ENCODE results near the gene PARP3.
A peak's percentile ranks its signal among the peaks of the same experiment; 100 is the strongest.
"Not testable (repeated sequence)": the region's sequence is repeated elsewhere in the genome, so short reads cannot be mapped to it uniquely, and the experiment has no call there.

PARP3 gene

DNA sequence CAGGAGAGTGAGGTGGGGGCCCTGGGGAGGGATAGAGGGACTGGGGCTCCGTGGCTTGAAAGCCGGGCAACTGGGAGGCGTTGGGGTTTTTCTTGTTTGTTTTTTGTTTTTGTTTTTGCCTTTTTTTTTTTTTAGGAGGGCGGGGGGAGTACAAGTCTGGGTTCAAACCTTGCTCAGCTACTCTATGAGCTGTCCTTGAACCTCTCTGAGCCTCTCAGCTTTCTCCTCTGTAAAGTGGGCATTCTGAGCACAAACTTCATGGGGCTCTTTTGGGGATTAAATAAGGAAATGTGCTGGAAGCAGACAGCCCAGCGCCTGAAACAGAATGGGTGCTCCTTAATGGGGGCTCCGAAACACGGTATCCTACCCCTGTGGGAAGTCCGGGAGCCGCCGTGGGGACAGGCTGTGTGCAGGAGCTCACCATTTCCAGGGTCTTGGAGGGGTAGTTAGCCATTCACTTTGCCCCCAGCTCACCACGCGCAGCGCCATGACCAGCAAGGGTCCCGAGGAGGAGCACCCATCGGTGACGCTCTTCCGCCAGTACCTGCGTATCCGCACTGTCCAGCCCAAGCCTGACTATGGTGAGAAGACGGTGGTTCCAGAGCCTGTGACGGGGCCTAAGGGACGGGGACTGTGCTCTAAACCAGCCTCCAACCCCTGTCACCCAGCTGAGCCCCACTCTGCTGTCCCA, 41.6 kb downstream of the PARP3 start:
- DNase-seq: no peak

DNA sequence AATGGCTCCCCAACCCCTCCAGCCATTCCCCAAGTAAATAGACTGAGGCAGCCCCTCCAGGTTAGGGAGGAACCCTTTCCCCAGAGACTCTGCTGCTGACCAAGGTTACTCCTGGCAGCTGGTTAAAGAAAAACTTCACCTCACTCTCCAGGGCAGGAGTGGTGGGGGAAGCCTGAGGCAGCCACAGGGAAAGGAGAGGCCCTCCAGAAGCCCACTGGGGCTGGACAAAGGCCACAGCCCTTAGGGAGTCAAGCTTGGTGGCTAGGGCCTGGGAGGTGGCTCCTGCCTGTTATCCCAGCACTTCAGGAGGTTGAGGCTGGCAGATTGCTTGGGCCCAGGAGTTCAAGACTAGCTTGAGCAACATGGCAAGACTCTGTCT, 42.1 kb downstream of the PARP3 start:
- DNase-seq: no peak

DNA sequence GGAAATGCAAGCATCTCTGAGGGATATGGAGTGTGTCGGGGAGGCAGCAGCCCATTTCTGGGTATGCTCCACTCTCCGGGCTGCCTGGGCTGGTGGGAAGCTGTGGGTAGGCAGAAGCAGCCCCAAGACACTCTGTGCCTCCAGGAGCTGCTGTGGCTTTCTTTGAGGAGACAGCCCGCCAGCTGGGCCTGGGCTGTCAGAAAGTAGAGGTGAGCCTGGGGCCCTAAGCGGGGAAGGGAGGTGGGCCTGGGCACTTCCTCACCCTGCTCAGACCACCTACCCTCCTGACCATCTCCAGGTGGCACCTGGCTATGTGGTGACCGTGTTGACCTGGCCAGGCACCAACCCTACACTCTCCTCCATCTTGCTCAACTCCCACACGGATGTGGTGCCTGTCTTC, 42.9 kb downstream of the PARP3 start:
- DNase-seq: no peak

DNA sequence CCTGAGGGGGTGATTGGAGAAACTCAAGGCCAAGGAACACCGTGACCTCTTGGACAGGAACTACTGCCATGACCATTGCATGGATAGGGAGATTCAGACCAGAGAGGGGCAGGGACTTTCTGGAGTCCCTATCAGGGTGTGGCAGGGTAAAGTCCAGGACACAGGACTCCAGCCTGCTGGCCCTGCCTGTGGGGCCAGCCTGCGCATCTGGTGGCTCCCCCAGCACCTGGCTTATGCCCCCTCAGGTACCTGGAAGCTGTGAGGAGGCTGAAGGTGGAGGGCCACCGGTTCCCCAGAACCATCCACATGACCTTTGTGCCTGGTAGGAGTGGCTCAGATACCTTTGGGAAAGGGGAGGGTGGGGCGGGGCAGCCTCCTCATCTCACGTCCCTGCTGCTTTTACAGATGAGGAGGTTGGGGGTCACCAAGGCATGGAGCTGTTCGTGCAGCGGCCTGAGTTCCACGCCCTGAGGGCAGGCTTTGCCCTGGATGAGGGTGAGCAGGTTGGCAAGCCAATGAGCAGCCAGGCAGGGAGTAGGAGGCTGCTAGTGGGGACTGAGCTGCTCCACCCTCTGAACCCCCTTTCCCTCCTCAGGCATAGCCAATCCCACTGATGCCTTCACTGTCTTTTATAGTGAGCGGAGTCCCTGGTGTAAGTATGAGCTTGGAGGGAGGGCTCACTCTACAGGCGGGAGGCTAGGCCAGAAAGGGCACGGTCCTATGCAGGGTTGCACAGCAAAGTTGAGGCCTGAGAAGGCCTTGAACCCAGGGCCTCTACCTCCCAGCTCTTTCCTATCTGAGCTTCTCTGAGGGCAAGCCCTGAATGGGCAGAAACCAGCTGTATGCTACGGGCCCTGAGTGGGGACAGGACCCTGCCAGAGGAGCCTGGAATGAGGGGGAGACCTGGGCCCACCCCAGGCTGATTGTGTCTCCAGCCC, 44.1 kb downstream of the PARP3 start:
- DNase-seq: no peak

DNA sequence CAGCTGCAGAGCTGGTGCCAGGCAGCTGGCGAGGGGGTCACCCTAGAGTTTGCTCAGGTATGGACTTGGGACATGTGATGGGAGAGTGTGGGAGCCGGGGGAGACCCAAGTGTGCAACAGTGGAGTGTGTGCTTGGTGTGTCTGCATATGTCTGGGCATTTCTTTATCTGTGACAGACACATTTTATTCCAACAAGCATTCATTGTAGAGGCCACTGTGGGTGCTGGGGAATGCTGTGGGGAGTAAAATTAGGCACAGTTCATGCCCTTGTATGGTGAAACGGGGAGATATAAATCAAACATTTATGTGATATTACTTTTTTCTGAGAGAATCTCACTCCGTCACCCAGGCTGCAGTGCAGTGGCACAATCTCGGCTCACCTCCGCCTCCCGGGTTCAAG, 45.4 kb downstream of the PARP3 start:
- no peak for DNase-seq

DNA sequence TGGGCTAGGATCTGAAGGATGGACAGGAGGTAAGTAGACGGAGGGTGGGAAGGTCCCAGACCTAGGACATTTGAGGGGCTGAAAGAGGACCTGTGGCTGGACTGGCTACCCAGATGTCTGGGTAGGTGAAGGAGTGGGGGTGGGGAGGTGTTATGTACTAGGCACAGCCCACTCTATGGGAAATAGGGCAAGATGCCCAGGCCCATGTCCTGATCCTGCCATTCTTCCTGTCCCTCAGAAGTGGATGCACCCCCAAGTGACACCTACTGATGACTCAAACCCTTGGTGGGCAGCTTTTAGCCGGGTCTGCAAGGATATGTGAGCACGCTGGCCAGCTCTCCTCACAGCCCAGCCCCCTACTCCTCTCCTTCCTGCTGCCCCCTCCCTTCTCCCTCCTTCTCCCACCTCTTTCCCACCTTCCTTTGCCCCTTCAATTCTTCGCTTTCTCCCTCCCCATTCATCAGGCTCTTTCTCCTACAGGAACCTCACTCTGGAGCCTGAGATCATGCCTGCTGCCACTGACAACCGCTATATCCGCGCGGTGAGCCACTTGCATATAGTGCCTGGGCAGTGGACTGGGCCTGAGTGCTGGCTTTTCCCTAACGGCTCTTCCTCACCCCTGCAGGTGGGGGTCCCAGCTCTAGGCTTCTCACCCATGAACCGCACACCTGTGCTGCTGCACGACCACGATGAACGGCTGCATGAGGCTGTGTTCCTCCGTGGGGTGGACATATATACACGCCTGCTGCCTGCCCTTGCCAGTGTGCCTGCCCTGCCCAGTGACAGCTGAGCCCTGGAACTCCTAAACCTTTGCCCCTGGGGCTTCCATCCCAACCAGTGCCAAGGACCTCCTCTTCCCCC, 46.4 kb downstream of the PARP3 start:
- DNase-seq: no peak

DNA sequence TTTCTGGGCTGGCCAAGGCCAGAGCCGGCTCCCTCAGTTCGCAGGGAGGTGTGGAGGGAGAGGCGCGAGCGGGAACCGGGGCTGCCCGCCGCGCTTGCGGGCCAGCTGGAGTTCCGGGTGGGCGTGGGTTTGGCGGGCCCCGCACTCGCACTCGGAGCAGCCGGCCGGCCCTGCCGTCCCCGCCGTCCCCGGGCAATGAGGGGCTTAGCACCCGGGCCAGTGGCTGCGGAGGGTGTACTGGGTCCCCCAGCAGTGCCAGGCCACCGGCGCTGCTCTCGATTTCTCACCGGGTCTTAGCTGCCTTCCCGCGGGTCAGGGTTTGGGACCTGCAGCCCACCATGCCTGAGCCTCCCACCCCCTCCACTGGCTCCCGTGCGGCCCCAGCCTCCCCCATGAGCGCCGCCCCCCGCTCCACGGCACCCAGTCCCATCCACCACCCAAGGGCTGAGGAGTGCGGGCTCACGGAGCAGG, 48.4 kb downstream of the PARP3 start:
- DNase-seq: not testable (repeated sequence)

DNA sequence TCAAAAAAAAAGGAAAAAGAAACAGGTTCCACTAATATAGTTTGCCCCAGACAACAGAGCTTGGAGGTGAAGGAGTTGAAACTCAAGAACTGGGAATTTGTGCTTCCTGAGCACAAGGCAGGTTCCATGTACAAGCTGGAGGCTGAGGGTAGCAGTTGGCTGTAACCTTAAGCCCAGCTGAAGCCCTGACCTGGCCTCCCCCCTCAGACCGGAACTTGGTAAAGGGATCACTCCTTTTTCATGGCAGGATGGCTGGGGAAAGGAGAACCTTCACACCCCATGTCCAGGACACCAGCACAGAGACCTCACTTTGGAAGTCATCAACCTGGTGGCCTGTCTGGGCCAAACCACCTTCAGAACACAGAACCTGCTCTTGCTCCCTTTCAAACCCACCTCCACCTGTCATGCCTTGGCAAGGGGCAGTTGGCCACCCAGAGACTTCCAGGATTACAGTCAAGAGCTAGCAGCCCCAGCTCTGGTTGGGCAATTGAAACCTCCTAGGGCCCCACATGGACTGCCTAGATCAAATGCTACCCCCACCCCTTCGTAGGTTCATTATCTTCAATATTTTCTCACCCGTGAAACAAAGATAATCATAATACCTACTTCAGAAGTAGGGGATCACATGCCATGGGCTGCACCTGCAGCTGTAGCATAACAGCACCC, 50.0 kb downstream of the PARP3 start:
- DNase-seq: no peak

DNA sequence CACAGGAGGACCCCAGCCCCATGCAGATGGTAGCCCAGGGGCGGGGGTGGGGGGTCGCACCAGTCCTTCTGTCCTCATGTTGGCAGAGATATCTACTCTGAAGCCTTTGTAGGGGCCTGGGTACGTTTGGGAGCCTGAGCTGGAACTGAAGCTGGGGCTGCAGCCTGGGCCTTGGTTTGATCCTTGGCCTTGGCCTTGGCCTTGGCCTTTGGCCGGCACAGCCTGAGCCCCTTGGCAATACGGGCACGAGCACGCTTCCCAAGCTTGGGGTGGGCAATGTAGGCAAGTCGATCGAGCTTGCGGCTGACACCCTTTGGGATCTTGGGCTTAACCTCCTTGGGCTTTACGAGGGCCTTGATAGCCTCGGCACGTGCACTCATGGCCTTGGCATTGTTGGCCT, 51.5 kb downstream of the PARP3 start:
- not testable (repeated sequence) for DNase-seq

DNA sequence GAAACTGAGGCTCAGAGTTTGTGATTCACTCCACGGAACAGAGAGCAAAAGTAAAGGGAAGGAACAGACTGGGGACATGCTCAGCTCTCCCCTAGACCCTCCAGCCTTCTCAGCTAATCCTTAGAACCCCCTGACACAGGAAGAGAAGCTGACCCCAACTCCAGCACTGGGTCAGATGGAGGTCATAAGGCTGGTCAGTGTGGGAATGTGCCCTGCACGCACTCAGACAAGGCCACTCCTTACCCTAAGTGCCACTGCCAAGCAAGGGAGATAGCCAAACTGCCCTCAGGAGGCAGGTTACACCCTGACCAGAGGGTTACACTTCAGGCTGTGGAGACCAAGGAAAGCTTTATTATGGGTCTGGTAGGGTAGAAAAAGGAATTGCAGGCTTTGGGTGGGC, 52.4 kb downstream of the PARP3 start:
- DNase-seq: no peak

DNA sequence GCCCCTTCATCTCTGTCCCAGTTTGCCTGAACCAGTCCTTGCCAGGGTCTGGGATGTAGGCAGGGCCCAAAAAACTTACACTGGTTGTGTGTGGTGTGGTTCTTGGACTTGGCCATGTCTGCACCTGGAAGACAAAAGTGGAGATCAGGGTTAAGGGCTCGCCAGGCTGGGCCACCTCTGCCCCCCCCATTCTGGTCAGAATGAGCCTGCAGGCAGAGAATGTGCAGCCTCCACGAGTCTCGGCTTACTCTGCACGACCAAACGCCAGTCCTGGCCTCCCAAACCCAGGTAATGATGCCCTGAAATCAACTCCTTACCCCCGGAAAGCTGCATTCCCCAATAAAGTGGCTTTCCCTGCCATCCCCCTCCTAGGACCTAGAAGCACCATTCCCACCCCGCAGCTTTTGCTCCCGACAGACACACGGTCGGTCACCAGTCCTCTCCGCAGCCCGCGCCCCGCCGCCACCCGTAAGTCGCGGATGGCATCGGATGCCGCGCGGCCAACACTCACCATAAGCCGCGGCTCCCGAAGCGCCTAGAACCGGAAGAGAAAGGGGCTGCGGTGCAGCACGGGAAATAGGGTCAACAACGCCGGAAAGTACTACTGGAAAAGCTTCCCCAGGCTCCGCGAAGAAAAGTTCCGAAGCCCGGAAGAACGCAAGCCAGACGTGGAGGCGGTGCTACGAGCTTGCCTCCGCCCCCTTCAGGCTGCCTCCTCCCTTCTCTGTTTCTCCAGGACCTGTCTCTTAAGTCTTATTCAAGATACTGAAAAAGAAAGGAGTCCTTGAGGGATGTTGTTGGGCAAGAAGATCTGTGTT, 53.4 kb downstream of the PARP3 start, which contains the start of gene RPL29:
Gene RPL29, minus strand, starts transcription at position 550 of the 818 bp plus-strand sequence. Its CDS starts 434 bp downstream, at position 116.
- peak in 55 of 56 donors; percentile 55 to 95 (median 85) for DNase-seq

DNA sequence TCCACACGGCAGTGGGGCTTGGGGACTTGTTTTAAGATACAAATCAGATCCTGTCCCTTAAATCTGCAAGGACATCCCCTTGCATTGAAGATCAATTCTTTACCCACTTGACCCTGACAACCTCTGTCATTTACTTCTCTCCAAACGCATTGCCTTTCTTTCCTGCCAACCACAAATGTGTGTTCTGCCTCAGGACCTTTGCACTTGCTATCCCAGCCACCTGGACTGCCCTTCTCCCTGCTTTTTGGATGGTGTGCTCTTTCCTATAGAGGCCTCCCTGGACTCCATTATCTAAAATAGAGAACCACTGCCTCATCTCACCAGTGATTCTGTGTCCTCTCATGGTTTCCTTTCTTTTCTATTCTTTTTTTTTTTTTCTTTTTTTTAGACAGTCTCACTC, 55.0 kb downstream of the PARP3 start:
- DNase-seq: no peak

DNA sequence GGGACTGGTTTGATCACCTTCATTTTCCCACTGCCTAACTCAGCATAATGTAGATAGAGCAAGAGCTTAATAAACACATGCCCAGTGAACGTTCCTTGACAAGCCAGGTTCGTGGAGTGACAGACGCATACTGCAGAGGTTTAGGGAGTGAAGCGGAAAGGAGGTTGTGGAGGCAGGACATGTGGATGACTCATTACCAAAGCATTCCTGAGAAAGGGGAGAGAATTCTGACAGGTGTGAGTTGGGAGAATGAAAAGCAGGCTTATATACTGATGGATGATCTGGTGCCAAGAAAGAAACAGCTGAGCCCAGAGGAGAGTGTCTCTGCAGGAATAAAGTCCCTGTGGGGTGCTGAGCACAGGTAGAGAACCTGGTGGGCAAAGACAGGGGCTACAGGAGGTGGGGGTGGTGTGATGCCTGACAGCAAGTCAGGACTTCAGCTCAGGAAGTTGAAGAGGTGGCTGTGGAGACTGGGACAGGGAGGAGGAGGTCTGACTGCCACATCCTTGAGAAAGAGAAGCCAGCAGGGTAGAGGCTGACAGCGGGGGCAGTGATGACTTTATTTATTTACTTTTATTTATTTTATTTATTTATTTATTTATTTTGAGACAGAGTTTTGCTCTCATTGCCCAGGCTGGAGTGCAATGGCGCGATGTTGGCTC, 55.9 kb downstream of the PARP3 start:
- DNase-seq: peak in 18 of 56 donors; percentile 2 to 58 (median 32)

Measured in nucleus accumbens (tissue), 56 donors.